MM.1S (cell line): ENCODE measurements around the gene NIPAL4.

Experiments
- DNase-seq: peaks from one replicate; pipeline ENCODE4 v3.0.0-alpha.2; 2015
- H2AFZ ChIP-seq: fragments of 300-600 bp; sonication (generic); 2 replicates; pipeline ENCODE4 v1.6.0; 2016; ENCODE audit warnings: antibody characterized with exemption, low read length
- H3F3A ChIP-seq: fragments of 300-600 bp; sonication (generic); 2 replicates; pipeline ENCODE4 v1.6.1; 2016; ENCODE audit warnings: mild to moderate bottlenecking, antibody characterized with exemption, low read length, moderate library complexity, mixed read lengths; ENCODE audit not compliant: insufficient read depth
- H3K27ac ChIP-seq: fragments of 300-600 bp; sonication (generic); 2 replicates; pipeline ENCODE4 v1.5.1; 2016; ENCODE audit warnings: mild to moderate bottlenecking, low read length
- H3K27me3 ChIP-seq: fragments of 300-600 bp; sonication (generic); replicated peaks from 2 replicates; pipeline ENCODE4 v1.6.0; 2016; ENCODE audit warnings: low read length; ENCODE audit not compliant: insufficient read depth
- H3K36me3 ChIP-seq: fragments of 300-600 bp; sonication (generic); replicated peaks from 2 replicates; pipeline ENCODE4 v1.6.1; 2016; ENCODE audit warnings: mild to moderate bottlenecking, low read length, mixed read lengths; ENCODE audit not compliant: insufficient read depth
- H3K4me1 ChIP-seq: fragments of 300-600 bp; sonication (generic); 2 replicates; pipeline ENCODE4 v1.6.1; 2016; ENCODE audit warnings: low read length, mixed read lengths
- H3K4me2 ChIP-seq: fragments of 300-600 bp; sonication (generic); 2 replicates; pipeline ENCODE4 v1.6.0; 2016; ENCODE audit warnings: low read depth, low read length
- H3K4me3 ChIP-seq: fragments of 300-600 bp; sonication (generic); 2 replicates; pipeline ENCODE4 v1.5.1; 2016; ENCODE audit warnings: low read length, mixed read lengths
- H3K79me2 ChIP-seq: fragments of 300-600 bp; sonication (generic); 2 replicates; pipeline ENCODE4 v1.6.1; 2016; ENCODE audit warnings: mixed run types, low read length, mixed read lengths
- H3K9ac ChIP-seq: fragments of 300-600 bp; sonication (generic); 2 replicates; pipeline ENCODE4 v1.6.1; 2016; ENCODE audit warnings: low read length, mixed read lengths
- H3K9me2 ChIP-seq: fragments of 300-600 bp; sonication (generic); replicated peaks from 2 replicates; pipeline ENCODE4 v1.6.1; 2016; ENCODE audit warnings: mild to moderate bottlenecking, low read length, mixed read lengths; ENCODE audit not compliant: insufficient read depth
- H3K9me3 ChIP-seq: fragments of 300-600 bp; sonication (generic); replicated peaks from 2 replicates; pipeline ENCODE4 v1.6.1; 2016; ENCODE audit warnings: mild to moderate bottlenecking, low read length, mixed read lengths; ENCODE audit not compliant: insufficient read depth
- H4K20me1 ChIP-seq: fragments of 300-600 bp; sonication (generic); 2 replicates; pipeline ENCODE4 v1.6.1; 2016; ENCODE audit warnings: mild to moderate bottlenecking, low read length, moderate library complexity, mixed read lengths; ENCODE audit not compliant: insufficient read depth
- EZH2 ChIP-seq: fragments of 300-600 bp; sonication (generic); optimal IDR thresholded peaks from 2 replicates; pipeline ENCODE3; 2017; ENCODE audit warnings: low read depth, mild to moderate bottlenecking, antibody characterized with exemption, low read length, mixed read lengths
- EZH2phosphoT487 ChIP-seq: fragments of 300-600 bp; sonication (generic); IDR thresholded peaks from 2 replicates; pipeline ENCODE4 v1.6.1; 2018; ENCODE audit warnings: antibody characterized with exemption, low read length
- TF ChIP-seq, protein P1 (sequence below): fragments of 300-600 bp; sonication (generic); IDR thresholded peaks from 2 replicates; pipeline ENCODE4 v1.5.1; 2016; ENCODE audit warnings: antibody characterized with exemption, low read length, mixed read lengths

NIPAL4 gene

DNA sequence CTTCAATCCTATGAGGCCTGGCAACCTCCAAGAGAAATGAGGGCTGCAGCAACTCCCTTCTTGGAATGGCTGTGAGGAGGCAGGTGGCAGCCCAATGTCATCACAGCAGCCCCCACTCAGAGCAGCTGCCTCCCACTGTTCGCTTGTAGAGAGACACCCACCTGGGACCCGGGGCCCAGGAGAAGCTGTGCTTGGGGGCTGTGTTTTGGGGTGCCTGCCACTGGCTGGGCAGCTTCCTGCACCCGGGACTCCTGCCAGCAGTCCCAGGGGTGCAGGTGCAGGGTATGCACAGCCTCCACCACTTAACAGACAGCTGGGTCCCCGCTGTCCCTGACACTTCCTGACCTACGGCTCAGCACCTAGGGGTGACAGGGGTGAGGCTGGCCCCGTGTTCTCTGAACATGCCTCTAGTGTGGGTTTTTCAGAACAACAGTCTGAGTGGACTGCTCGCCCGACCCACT lies 26.2 kb downstream of the NIPAL4 start:
- Histone ChIP-seq H3F3A (no peaks in the 10 kb centered on the region), H3K27ac (no peak overlapping the region), H3K79me2 (no peaks in the 10 kb centered on the region), H4K20me1 (no peaks in the 10 kb centered on the region), H3K9me2 (no peaks in the 10 kb centered on the region), H3K4me2 (no peak overlapping the region), H3K27me3 (no peaks in the 10 kb centered on the region), H3K4me3 (no peak overlapping the region), H3K36me3 (no peaks in the 10 kb centered on the region), H3K9me3 (no peaks in the 10 kb centered on the region), H3K4me1 (0 out of 2 replicates have a peak, but pooled peaks cover 6% of the 10 kb centered on the region), H3K9ac (no peak overlapping the region), H2AFZ (no peak overlapping the region)
- TF ChIP-seq, protein P1, sequence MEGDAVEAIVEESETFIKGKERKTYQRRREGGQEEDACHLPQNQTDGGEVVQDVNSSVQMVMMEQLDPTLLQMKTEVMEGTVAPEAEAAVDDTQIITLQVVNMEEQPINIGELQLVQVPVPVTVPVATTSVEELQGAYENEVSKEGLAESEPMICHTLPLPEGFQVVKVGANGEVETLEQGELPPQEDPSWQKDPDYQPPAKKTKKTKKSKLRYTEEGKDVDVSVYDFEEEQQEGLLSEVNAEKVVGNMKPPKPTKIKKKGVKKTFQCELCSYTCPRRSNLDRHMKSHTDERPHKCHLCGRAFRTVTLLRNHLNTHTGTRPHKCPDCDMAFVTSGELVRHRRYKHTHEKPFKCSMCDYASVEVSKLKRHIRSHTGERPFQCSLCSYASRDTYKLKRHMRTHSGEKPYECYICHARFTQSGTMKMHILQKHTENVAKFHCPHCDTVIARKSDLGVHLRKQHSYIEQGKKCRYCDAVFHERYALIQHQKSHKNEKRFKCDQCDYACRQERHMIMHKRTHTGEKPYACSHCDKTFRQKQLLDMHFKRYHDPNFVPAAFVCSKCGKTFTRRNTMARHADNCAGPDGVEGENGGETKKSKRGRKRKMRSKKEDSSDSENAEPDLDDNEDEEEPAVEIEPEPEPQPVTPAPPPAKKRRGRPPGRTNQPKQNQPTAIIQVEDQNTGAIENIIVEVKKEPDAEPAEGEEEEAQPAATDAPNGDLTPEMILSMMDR: no peak
- TF ChIP-seq EZH2phosphoT487 (no peak), EZH2 (no peak)
- no peak for DNase-seq

DNA sequence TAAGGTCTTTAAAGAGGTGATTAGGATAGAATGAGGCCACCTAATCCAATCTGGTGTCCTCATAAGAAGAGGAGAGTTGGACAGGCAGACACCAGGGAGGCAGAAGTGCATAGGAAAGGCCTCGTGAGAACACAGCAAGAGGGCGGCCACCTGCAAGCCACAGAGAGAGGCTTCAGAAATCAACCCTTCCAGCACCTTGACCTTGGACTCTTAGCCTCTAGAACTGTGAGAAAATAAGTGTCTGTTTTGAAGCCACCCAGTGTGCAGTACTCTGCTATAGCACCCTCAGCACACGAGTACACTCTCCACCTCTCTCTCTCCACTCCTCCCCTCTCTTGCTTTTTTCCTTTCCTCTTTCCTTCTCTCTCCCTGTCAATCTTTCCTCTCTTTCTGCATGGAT lies 26.8 kb downstream of the NIPAL4 start:
- TF ChIP-seq, protein P1: no peak
- TF ChIP-seq EZH2 (no peak), EZH2phosphoT487 (no peak)
- Histone ChIP-seq H3K9me2 (no peaks in the 10 kb centered on the region), H2AFZ (no peak overlapping the region), H3K36me3 (no peaks in the 10 kb centered on the region), H3K4me1 (0 out of 2 replicates have a peak, but pooled peaks cover 6% of the 10 kb centered on the region), H3K27me3 (no peaks in the 10 kb centered on the region), H3K4me3 (no peak overlapping the region), H4K20me1 (no peaks in the 10 kb centered on the region), H3K9me3 (no peaks in the 10 kb centered on the region), H3K27ac (no peak overlapping the region), H3K9ac (no peak overlapping the region), H3K4me2 (no peak overlapping the region), H3F3A (no peaks in the 10 kb centered on the region), H3K79me2 (no peaks in the 10 kb centered on the region)
- DNase-seq: no peak

DNA sequence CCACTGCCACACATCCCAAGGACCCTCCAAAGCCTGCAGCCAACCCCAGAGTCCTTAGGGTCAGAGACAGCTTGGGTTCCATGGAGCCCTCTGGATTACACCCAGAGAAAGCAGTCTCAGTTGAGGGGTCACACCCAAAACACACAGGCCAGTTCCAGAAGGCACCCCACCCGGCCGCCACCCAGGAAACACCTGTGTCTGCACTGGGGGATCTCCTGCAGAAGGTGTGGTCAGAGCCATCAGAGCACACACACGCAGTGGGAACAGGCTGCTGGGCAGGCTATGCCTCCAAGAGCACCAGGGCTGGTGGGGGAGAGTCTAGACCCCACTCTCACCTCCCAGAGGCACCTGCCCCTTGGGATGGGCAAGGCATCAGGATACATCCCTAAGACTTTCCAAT lies 27.3 kb downstream of the NIPAL4 start:
- H3F3A ChIP-seq: no peaks in the 10 kb centered on the region
- TF ChIP-seq, protein P1: no peak
- no peak for TF ChIP-seq EZH2
- TF ChIP-seq EZH2phosphoT487: no peak
- 0 out of 2 replicates have a peak, but pooled peaks cover 6% of the 10 kb centered on the region for H3K4me1 ChIP-seq
- H2AFZ ChIP-seq: no peak overlapping the region
- H3K9me2 ChIP-seq: no peaks in the 10 kb centered on the region
- no peaks in the 10 kb centered on the region for H3K27me3 ChIP-seq
- DNase-seq: no peak
- no peak overlapping the region for H3K27ac ChIP-seq
- H3K9me3 ChIP-seq: no peaks in the 10 kb centered on the region
- H3K4me2 ChIP-seq: no peak overlapping the region
- H4K20me1 ChIP-seq: no peaks in the 10 kb centered on the region
- no peak overlapping the region for H3K9ac ChIP-seq
- H3K4me3 ChIP-seq: no peak overlapping the region
- H3K36me3 ChIP-seq: no peaks in the 10 kb centered on the region
- H3K79me2 ChIP-seq: no peaks in the 10 kb centered on the region
